GM04503 (cell line): ENCODE data around the gene VAMP4.

Source experiments
- DNase-seq: peaks from one replicate; pipeline ENCODE4 v3.0.0-alpha.2; 2012; ENCODE audit warnings: low read depth

VAMP4 gene

GRCh38 chr1:171741872-171742576, at the start of gene VAMP4:
TSS of gene VAMP4 (minus strand) at chr1:171742065. CDS start at chr1:171738414, 3,651 bp downstream.
- no peak for DNase-seq

GRCh38 chr1:171790318-171790717, 48.5 kb upstream of the VAMP4 start:
- DNase-seq, result no peak

GRCh38 chr1:171788696-171789095, 46.8 kb upstream of the VAMP4 start:
- peak; percentile 84 for DNase-seq

- DNase-seq, result no peak
Observed at GRCh38 chr1:171787686-171788480, 46.0 kb upstream of the VAMP4 start.

GRCh38 chr1:171786534-171786933, 44.7 kb upstream of the VAMP4 start:
- DNase-seq, result no peak

GRCh38 chr1:171785766-171786165, 43.9 kb upstream of the VAMP4 start:
- no peak for DNase-seq

GRCh38 chr1:171784784-171785183, 42.9 kb upstream of the VAMP4 start:
- DNase-seq, result no peak

GRCh38 chr1:171783816-171784530, 42.1 kb upstream of the VAMP4 start:
- DNase-seq, result no peak

GRCh38 chr1:171781176-171781875, 39.5 kb upstream of the VAMP4 start, which contains the start of gene METTL13:
TSS of gene METTL13 (plus strand) at chr1:171781660. CDS start at chr1:171781968, 308 bp downstream.
- peak; percentile 97 for DNase-seq

- DNase-seq, result no peak
Observed at GRCh38 chr1:171780583-171781175, 38.8 kb upstream of the VAMP4 start.

GRCh38 chr1:171772312-171772711, 30.4 kb upstream of the VAMP4 start:
- DNase-seq, result no peak

GRCh38 chr1:171769754-171770153, 27.9 kb upstream of the VAMP4 start:
- DNase-seq, result no peak

GRCh38 chr1:171769171-171769570, 27.3 kb upstream of the VAMP4 start:
- no peak for DNase-seq

GRCh38 chr1:171763764-171764163, 21.9 kb upstream of the VAMP4 start:
- no peak for DNase-seq

GRCh38 chr1:171762143-171762563, 20.3 kb upstream of the VAMP4 start:
- DNase-seq, result no peak

GRCh38 chr1:171758011-171758410, 16.1 kb upstream of the VAMP4 start:
- DNase-seq, result no peak

- DNase-seq, result no peak
Observed at GRCh38 chr1:171756856-171757255, 15.0 kb upstream of the VAMP4 start.

- DNase-seq, result no peak
Observed at GRCh38 chr1:171754971-171755370, 13.1 kb upstream of the VAMP4 start.

- peak; percentile 82 for DNase-seq
Observed at GRCh38 chr1:171754353-171754705, 12.5 kb upstream of the VAMP4 start.

GRCh38 chr1:171753685-171754352, 12.0 kb upstream of the VAMP4 start:
- DNase-seq, result no peak

GRCh38 chr1:171753182-171753581, 11.3 kb upstream of the VAMP4 start:
- no peak for DNase-seq
